ENCODE data around the gene FAM184B. TPM values are rescaled to one million over a fixed set of nuclear protein-coding genes. Genes with fewer than 3 reads are reported as not detected.

Gene FAM184B
- total RNA-seq, 2 donors from 2014 or later, result 0.19 to 0.94 TPM

GRCh38 chr4:17765514-17766286 lies 15.7 kb downstream of the FAM184B start:
- Histone ChIP-seq H3K27me3 (no peaks in the 10 kb centered on the region), H3K4me1 (no peaks in the 10 kb centered on the region), H3K36me3 (no peaks in the 10 kb centered on the region), H3K9me3 (no peaks in the 10 kb centered on the region), H3K27ac (no peak overlapping the region), H3K9ac (ENCODE audit: low read depth in 2 of 2, low read length in 2 of 2) (no peak overlapping the region), H3K4me3 (no peak overlapping the region)
- TF ChIP-seq CTCF (IDR thresholded peaks at IDR 0.05), result no peak
- intact Hi-C loops (cut with DNase I), result no loop called here
- DNase-seq, result no peak

GRCh38 chr4:17763931-17764330 lies 17.5 kb downstream of the FAM184B start:
- Histone ChIP-seq H3K27me3 (no peaks in the 10 kb centered on the region), H3K27ac (no peak overlapping the region), H3K4me3 (no peak overlapping the region), H3K36me3 (no peaks in the 10 kb centered on the region), H3K9ac (ENCODE audit: low read depth in 2 of 2, low read length in 2 of 2) (no peak overlapping the region), H3K4me1 (no peaks in the 10 kb centered on the region), H3K9me3 (no peaks in the 10 kb centered on the region)
- intact Hi-C loops (cut with DNase I), result no loop called here
- TF ChIP-seq CTCF (IDR thresholded peaks at IDR 0.05), result no peak
- DNase-seq, result no peak

- Histone ChIP-seq H3K27me3 (no peaks in the 10 kb centered on the region), H3K9ac (ENCODE audit: low read depth in 2 of 2, low read length in 2 of 2) (no peak overlapping the region), H3K4me3 (no peak overlapping the region), H3K27ac (no peak overlapping the region), H3K9me3 (no peaks in the 10 kb centered on the region), H3K4me1 (no peaks in the 10 kb centered on the region), H3K36me3 (no peaks in the 10 kb centered on the region)
- TF ChIP-seq CTCF (IDR thresholded peaks at IDR 0.05), result no peak
- no peak for DNase-seq
- intact Hi-C loops (cut with DNase I), result no loop called here
These were observed 18.0 kb downstream of the FAM184B start for GRCh38 chr4:17763416-17763815.

- Histone ChIP-seq H3K9ac (ENCODE audit: low read depth in 2 of 2, low read length in 2 of 2) (no peak overlapping the region), H3K9me3 (no peaks in the 10 kb centered on the region), H3K36me3 (no peaks in the 10 kb centered on the region), H3K4me3 (no peak overlapping the region), H3K27me3 (no peaks in the 10 kb centered on the region), H3K27ac (no peak overlapping the region), H3K4me1 (no peaks in the 10 kb centered on the region)
- DNase-seq, result no peak
- no peak for TF ChIP-seq CTCF (IDR thresholded peaks at IDR 0.05)
- intact Hi-C loops (cut with DNase I), result no loop called here
These were observed 18.7 kb downstream of the FAM184B start for GRCh38 chr4:17762726-17763125.

- Histone ChIP-seq H3K9me3 (no peaks in the 10 kb centered on the region), H3K27me3 (no peaks in the 10 kb centered on the region), H3K36me3 (no peaks in the 10 kb centered on the region), H3K4me3 (no peak overlapping the region), H3K9ac (ENCODE audit: low read depth in 2 of 2, low read length in 2 of 2) (no peak overlapping the region), H3K4me1 (no peaks in the 10 kb centered on the region), H3K27ac (no peak overlapping the region)
- intact Hi-C loops (cut with DNase I), result no loop called here
- TF ChIP-seq CTCF (IDR thresholded peaks at IDR 0.05), result no peak
- no peak for DNase-seq
These were observed 20.4 kb downstream of the FAM184B start for GRCh38 chr4:17761062-17761461.
